SU-DHL-6 (cell line): ENCODE results near the gene MCUR1.
"Not testable (repeated sequence)": the region's sequence is repeated elsewhere in the genome, so short reads cannot be mapped to it uniquely, and the experiment has no call there.

ENCODE experiments used
- H2AFZ ChIP-seq: fragments of 200-600 bp; sonication (generic); 2 replicates; pipeline ENCODE4 v1.6.1; 2014; ENCODE audit warnings: low read depth, mild to moderate bottlenecking, moderate library complexity, mixed read lengths, antibody characterized with exemption, low read length; ENCODE audit not compliant: severe bottlenecking
- H3F3A ChIP-seq: fragments of 200-600 bp; shearing (Covaris generic); 2 replicates; pipeline ENCODE4 v1.6.0; 2016; ENCODE audit warnings: antibody characterized with exemption, mild to moderate bottlenecking; ENCODE audit not compliant: insufficient read depth
- H3K27ac ChIP-seq: fragments of 200-600 bp; sonication (generic); 2 replicates; pipeline ENCODE4 v1.5.1; 2016; ENCODE audit warnings: low read depth, mild to moderate bottlenecking, low read length, moderate library complexity, mixed read lengths
- H3K27me3 ChIP-seq: fragments of 200-600 bp; sonication (generic), shearing (Covaris generic); 2 replicates; pipeline ENCODE4 v1.6.0; 2014; ENCODE audit warnings: mild to moderate bottlenecking, low read length
- H3K36me3 ChIP-seq: fragments of 200-600 bp; sonication (generic); 2 replicates; pipeline ENCODE4 v1.6.1; 2014; ENCODE audit warnings: mild to moderate bottlenecking, low read length, mixed read lengths
- H3K4me2 ChIP-seq: fragments of 300-600, 200-600 bp; shearing (Covaris generic), sonication (generic); 2 replicates; pipeline ENCODE4 v1.6.0; 2014; ENCODE audit warnings: low read length, low read depth, mild to moderate bottlenecking; ENCODE audit not compliant: poor library complexity, severe bottlenecking
- H3K4me3 ChIP-seq: fragments of 200-600 bp; sonication (generic); 2 replicates; pipeline ENCODE4 v1.5.1; 2014; ENCODE audit warnings: antibody characterized with exemption, low read length, mild to moderate bottlenecking, mixed read lengths; ENCODE audit not compliant: insufficient read depth, poor library complexity, severe bottlenecking
- H3K79me2 ChIP-seq: fragments of 200-600 bp; sonication (generic); 2 replicates; pipeline ENCODE4 v1.6.1; 2014; ENCODE audit warnings: mild to moderate bottlenecking, low read length, moderate library complexity; ENCODE audit not compliant: insufficient read depth
- H3K9ac ChIP-seq: fragments of 200-600 bp; sonication (generic); 2 replicates; pipeline ENCODE4 v1.7.0; 2014; ENCODE audit warnings: mild to moderate bottlenecking, low read length
- H3K9me2 ChIP-seq: fragments of 200-600 bp; sonication (generic); replicated peaks from 2 replicates; pipeline ENCODE4 v1.6.1; 2014; ENCODE audit warnings: low read length; ENCODE audit not compliant: insufficient read depth
- H3K9me3 ChIP-seq: fragments of 200-600 bp; sonication (generic); 2 replicates; pipeline ENCODE4 v1.6.1; 2014; ENCODE audit warnings: low read length, mixed read lengths; ENCODE audit not compliant: insufficient read depth
- H4K20me1 ChIP-seq: fragments of 200-600 bp; sonication (generic); 2 replicates; pipeline ENCODE4 v1.6.1; 2014; ENCODE audit warnings: low read depth, mild to moderate bottlenecking, antibody characterized with exemption, low read length, moderate library complexity, mixed read lengths
- EZH2phosphoT487 ChIP-seq: fragments of 200-600 bp; sonication (generic), shearing (Covaris generic); conservative IDR thresholded peaks from 2 replicates; pipeline ENCODE4 v1.6.1; 2018; ENCODE audit warnings: mild to moderate bottlenecking, antibody characterized with exemption, low read length, moderate library complexity, mixed read lengths
- TF ChIP-seq, protein P1 (sequence below): fragments of 200-600 bp; sonication (generic); IDR thresholded peaks from one replicate; pipeline ENCODE4 v1.5.1; 2017; ENCODE audit warnings: antibody characterized with exemption, mild to moderate bottlenecking, low read length, moderate library complexity; ENCODE audit not compliant: insufficient read depth, poor library complexity, severe bottlenecking

Gene MCUR1

DNA sequence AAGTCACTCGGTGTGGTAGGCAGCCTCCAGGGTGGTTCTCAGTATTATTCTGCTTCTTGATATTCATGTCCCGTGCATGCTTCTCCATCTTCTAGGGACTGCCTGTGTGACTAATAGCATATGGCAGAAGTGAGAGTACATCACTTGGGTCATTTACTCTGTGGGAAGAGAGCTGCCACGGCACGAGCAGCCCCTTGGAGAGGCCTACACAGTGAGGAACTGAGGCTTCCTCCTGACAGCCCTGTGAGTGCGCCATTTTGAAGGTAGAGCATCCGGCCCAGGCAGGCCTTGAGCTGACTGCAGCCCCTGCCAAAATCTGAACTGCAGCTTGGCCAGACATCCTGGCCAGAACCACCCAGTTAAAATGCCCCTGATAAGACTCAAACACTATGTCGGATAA, 17.3 kb upstream of the MCUR1 start:
- no peaks in the 10 kb centered on the region for H3K27me3 ChIP-seq
- no peaks in the 10 kb centered on the region for H3K9me3 ChIP-seq
- H2AFZ ChIP-seq = no peak overlapping the region
- no peaks in the 10 kb centered on the region for H3K79me2 ChIP-seq
- H4K20me1 ChIP-seq = no peaks in the 10 kb centered on the region
- no peak overlapping the region for H3K9ac ChIP-seq
- TF ChIP-seq, protein P1, sequence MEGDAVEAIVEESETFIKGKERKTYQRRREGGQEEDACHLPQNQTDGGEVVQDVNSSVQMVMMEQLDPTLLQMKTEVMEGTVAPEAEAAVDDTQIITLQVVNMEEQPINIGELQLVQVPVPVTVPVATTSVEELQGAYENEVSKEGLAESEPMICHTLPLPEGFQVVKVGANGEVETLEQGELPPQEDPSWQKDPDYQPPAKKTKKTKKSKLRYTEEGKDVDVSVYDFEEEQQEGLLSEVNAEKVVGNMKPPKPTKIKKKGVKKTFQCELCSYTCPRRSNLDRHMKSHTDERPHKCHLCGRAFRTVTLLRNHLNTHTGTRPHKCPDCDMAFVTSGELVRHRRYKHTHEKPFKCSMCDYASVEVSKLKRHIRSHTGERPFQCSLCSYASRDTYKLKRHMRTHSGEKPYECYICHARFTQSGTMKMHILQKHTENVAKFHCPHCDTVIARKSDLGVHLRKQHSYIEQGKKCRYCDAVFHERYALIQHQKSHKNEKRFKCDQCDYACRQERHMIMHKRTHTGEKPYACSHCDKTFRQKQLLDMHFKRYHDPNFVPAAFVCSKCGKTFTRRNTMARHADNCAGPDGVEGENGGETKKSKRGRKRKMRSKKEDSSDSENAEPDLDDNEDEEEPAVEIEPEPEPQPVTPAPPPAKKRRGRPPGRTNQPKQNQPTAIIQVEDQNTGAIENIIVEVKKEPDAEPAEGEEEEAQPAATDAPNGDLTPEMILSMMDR = no peak
- H3K36me3 ChIP-seq = no peaks in the 10 kb centered on the region
- no peak overlapping the region for H3K4me2 ChIP-seq
- no peak overlapping the region for H3K4me3 ChIP-seq
- H3K9me2 ChIP-seq = no peaks in the 10 kb centered on the region
- no peak overlapping the region for H3K27ac ChIP-seq
- no peaks in the 10 kb centered on the region for H3F3A ChIP-seq

- H3K9me2 ChIP-seq = no peaks in the 10 kb centered on the region
- TF ChIP-seq, protein P1 = no peak
- TF ChIP-seq EZH2phosphoT487 = no peak
- H3K36me3 ChIP-seq = no peaks in the 10 kb centered on the region
- H3K9ac ChIP-seq = no peak overlapping the region
- H3K9me3 ChIP-seq = no peaks in the 10 kb centered on the region
- H3K4me2 ChIP-seq = no peak overlapping the region
- no peak overlapping the region for H3K4me3 ChIP-seq
- no peaks in the 10 kb centered on the region for H3K79me2 ChIP-seq
- H3K27ac ChIP-seq = no peak overlapping the region
- H3F3A ChIP-seq = no peaks in the 10 kb centered on the region
- H4K20me1 ChIP-seq = no peaks in the 10 kb centered on the region
- 0 out of 2 replicates have a peak, but pooled peaks cover 2% of the 10 kb centered on the region for H3K27me3 ChIP-seq
- no peak overlapping the region for H2AFZ ChIP-seq
These were observed 16.4 kb upstream of the MCUR1 start for GRCh38 chr6:13830803-13831202.

GRCh38 chr6:13829419-13829818, 15.1 kb upstream of the MCUR1 start:
- not testable (repeated sequence) for H3K27ac ChIP-seq, H3K79me2 ChIP-seq, H2AFZ ChIP-seq, H3K9me3 ChIP-seq, H3F3A ChIP-seq, H4K20me1 ChIP-seq, H3K4me2 ChIP-seq, H3K9ac ChIP-seq, H3K4me3 ChIP-seq, H3K27me3 ChIP-seq, H3K36me3 ChIP-seq, H3K9me2 ChIP-seq

- not testable (repeated sequence) for H3K9me2 ChIP-seq, H3K4me2 ChIP-seq, H3K79me2 ChIP-seq, H3K9me3 ChIP-seq, H3K9ac ChIP-seq, H3K27me3 ChIP-seq, H4K20me1 ChIP-seq, H3K27ac ChIP-seq, H3F3A ChIP-seq, H3K4me3 ChIP-seq, H2AFZ ChIP-seq, H3K36me3 ChIP-seq
These were observed 14.4 kb upstream of the MCUR1 start for GRCh38 chr6:13828656-13829301.
